Smooth muscle cell (in vitro differentiated cells): ENCODE results near the gene COL7A1. TPM values are rescaled to one million over a fixed set of nuclear protein-coding genes. Genes with fewer than 3 reads are reported as not detected.

Experiments used
- DNase-seq: peaks from one replicate; lab custom pipeline; 2025; ENCODE audit not compliant: unreplicated experiment; lab: John Stamatoyannopoulos, UW
- H2AFZ ChIP-seq: fragments of 200-600 bp; sonication (generic); 2 replicates; pipeline ENCODE4 v1.6.0; 2016; ENCODE audit warnings: antibody characterized with exemption, low read depth, mild to moderate bottlenecking
- H3F3A ChIP-seq: fragments of 200-600 bp; sonication (generic); 2 replicates; pipeline ENCODE4 v1.6.0; 2017; ENCODE audit warnings: antibody characterized with exemption, low read depth
- H3K27ac ChIP-seq: fragments of 200-600 bp; sonication (generic); 2 replicates; pipeline ENCODE4 v1.5.1; 2016; ENCODE audit warnings: low read depth, mild to moderate bottlenecking
- H3K27me3 ChIP-seq: fragments of 200-600 bp; sonication (generic); 2 replicates; pipeline ENCODE4 v1.6.1; 2016; ENCODE audit warnings: low read depth, mild to moderate bottlenecking
- H3K36me3 ChIP-seq: fragments of 200-600 bp; sonication (generic); 2 replicates; pipeline ENCODE4 v1.5.1; 2016; ENCODE audit warnings: low read depth
- H3K4me1 ChIP-seq: fragments of 200-600 bp; sonication (generic); 2 replicates; pipeline ENCODE4 v1.5.1; 2016; ENCODE audit warnings: low read depth
- H3K4me2 ChIP-seq: fragments of 200-600 bp; sonication (generic); 2 replicates; pipeline ENCODE4 v1.6.0; 2016; ENCODE audit warnings: mild to moderate bottlenecking
- H3K4me3 ChIP-seq: fragments of 200-600 bp; sonication (generic); 2 replicates; pipeline ENCODE4 v1.5.1; 2016; ENCODE audit warnings: mild to moderate bottlenecking
- H3K79me2 ChIP-seq: fragments of 200-600 bp; sonication (generic); 2 replicates; pipeline ENCODE4 v1.6.0; 2016; ENCODE audit warnings: low read depth, mild to moderate bottlenecking
- H3K9ac ChIP-seq: fragments of 200-600 bp; sonication (generic); 2 replicates; pipeline ENCODE4 v1.6.0; 2016; ENCODE audit warnings: low read depth
- H3K9me3 ChIP-seq: fragments of 200-600 bp; sonication (generic); replicated peaks from 2 replicates; pipeline ENCODE4 v1.5.1; 2016; ENCODE audit warnings: low read depth
- H4K20me1 ChIP-seq: fragments of 200-600 bp; sonication (generic); 2 replicates; pipeline ENCODE4 v1.6.0; 2016; ENCODE audit warnings: low read depth
- WGBS: methylation state at CpG from one replicate; pipeline ENCODE4 v1.1.7; 2016; ENCODE audit warnings: low lambda C conversion rate; 5-methylcytosine and 5-hydroxymethylcytosine counted together
- polyA plus RNA-seq: library from polyadenylated mRNA; unstranded; fragments of >200 nt; fragmentation: Nextera tagmentation; extraction: Ambion mirVana; gene quantifications from 2 replicates; pipeline ENCODE4 v1.2.1, GENCODE V29; 2016
- total RNA-seq: library from RNA; depleted of rRNA; stranded (reverse); fragments of >200 nt; gene quantifications from 2 replicates; pipeline ENCODE4 v1.2.3, GENCODE V29; 2014
- TF ChIP-seq, protein P1 (sequence below): fragments of 200-600 bp; sonication (generic); IDR thresholded peaks from 2 replicates; pipeline ENCODE4 v1.5.1; 2017; ENCODE audit warnings: borderline replicate concordance, mild to moderate bottlenecking, antibody characterized with exemption; ENCODE audit not compliant: insufficient read depth, poor library complexity, severe bottlenecking

The COL7A1 gene
- total and polyA plus RNA-seq, 2 experiments from 2014 or later = 57.3 to 80.7 TPM

GRCh38 chr3:48600711-48601621 lies 5.8 kb upstream of the COL7A1 start:
- Histone ChIP-seq H3K36me3 (peaks cover 7% of the 10 kb centered on the region), H3K79me2 (peaks cover 4% of the 10 kb centered on the region), H3K4me3 (no peak overlapping the region), H3K27me3 (no peaks in the 10 kb centered on the region), H3K27ac (peak overlapping the region; percentile 100), H4K20me1 (peaks cover 10% of the 10 kb centered on the region), H3K9me3 (no peaks in the 10 kb centered on the region), H2AFZ (no peak overlapping the region), H3F3A (peaks cover 40% of the 10 kb centered on the region), H3K4me2 (no peak overlapping the region), H3K4me1 (peaks cover 13% of the 10 kb centered on the region), H3K9ac (no peak overlapping the region)
- WGBS = 97% methylated on average over 19 of the region's 19 CpGs
- TF ChIP-seq, protein P1, sequence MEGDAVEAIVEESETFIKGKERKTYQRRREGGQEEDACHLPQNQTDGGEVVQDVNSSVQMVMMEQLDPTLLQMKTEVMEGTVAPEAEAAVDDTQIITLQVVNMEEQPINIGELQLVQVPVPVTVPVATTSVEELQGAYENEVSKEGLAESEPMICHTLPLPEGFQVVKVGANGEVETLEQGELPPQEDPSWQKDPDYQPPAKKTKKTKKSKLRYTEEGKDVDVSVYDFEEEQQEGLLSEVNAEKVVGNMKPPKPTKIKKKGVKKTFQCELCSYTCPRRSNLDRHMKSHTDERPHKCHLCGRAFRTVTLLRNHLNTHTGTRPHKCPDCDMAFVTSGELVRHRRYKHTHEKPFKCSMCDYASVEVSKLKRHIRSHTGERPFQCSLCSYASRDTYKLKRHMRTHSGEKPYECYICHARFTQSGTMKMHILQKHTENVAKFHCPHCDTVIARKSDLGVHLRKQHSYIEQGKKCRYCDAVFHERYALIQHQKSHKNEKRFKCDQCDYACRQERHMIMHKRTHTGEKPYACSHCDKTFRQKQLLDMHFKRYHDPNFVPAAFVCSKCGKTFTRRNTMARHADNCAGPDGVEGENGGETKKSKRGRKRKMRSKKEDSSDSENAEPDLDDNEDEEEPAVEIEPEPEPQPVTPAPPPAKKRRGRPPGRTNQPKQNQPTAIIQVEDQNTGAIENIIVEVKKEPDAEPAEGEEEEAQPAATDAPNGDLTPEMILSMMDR = no peak
- DNase-seq = no peak

- H3K4me2 ChIP-seq = peak overlapping the region; percentile 80
These were observed 4.6 kb upstream of the COL7A1 start for GRCh38 chr3:48599509-48600285.

DNA sequence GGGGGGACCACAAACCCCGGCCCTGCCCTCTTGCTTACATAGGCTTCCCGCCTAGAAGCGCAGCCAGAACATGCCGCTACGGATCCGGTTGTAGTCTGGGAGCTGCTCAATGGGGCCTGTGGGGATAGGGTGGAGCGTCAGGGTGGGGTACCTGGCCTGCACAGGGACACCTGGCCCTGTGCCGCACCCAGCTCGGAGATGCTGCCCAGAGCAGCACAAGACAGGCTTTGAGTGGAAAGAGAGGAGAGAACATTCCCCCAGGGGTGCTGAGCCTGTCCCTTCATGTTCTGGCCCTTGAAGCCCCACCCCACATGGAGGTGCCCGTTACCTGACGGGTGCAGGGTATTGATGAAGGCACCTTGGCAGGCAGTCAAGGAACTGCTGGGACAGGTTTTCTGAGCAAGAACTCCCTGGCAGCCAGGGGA lies 4.0 kb upstream of the COL7A1 start:
- no peaks in the 10 kb centered on the region for H3K27me3 ChIP-seq
- peaks cover 40% of the 10 kb centered on the region for H3F3A ChIP-seq
- WGBS = 74% methylated on average over 10 of the region's 11 CpGs
- peak overlapping the region; percentile 100 for H3K27ac ChIP-seq
- peaks cover 20% of the 10 kb centered on the region for H3K4me1 ChIP-seq
- H3K36me3 ChIP-seq = no peaks in the 10 kb centered on the region
- H3K79me2 ChIP-seq = peaks cover 5% of the 10 kb centered on the region
- no peak overlapping the region for H3K4me3 ChIP-seq
- H3K9ac ChIP-seq = peak overlapping the region; percentile 91
- peak overlapping the region; percentile 80 for H3K4me2 ChIP-seq
- no peaks in the 10 kb centered on the region for H4K20me1 ChIP-seq
- H2AFZ ChIP-seq = no peak overlapping the region
- no peaks in the 10 kb centered on the region for H3K9me3 ChIP-seq
- TF ChIP-seq, protein P1 = no peak
- DNase-seq = no peak

More at GRCh38 chr3:48599509-48600285, 4.6 kb upstream of the COL7A1 start:
- peaks cover under 1% of the 10 kb centered on the region for H3K79me2 ChIP-seq
- peak overlapping the region; percentile 100 for H3K27ac ChIP-seq
- H3K27me3 ChIP-seq = no peaks in the 10 kb centered on the region
- H3K9me3 ChIP-seq = no peaks in the 10 kb centered on the region
- WGBS = 94% methylated on average over 12 of the region's 12 CpGs
- no peak overlapping the region for H2AFZ ChIP-seq
- no peaks in the 10 kb centered on the region for H4K20me1 ChIP-seq
- no peak for DNase-seq
- H3F3A ChIP-seq = peaks cover 40% of the 10 kb centered on the region
- TF ChIP-seq, protein P1 = no peak
- H3K4me1 ChIP-seq = peaks cover 14% of the 10 kb centered on the region
- no peaks in the 10 kb centered on the region for H3K36me3 ChIP-seq
- H3K9ac ChIP-seq = peak overlapping the region; percentile 91
- no peak overlapping the region for H3K4me3 ChIP-seq
